GM19395 (cell line): ENCODE measurements around the gene PDE11A.
A peak's percentile ranks its signal among the peaks of the same experiment; 100 is the strongest.
"Not testable (repeated sequence)": the region's sequence is repeated elsewhere in the genome, so short reads cannot be mapped to it uniquely, and the experiment has no call there.

Experiments used
- ATAC-seq: cut with Tn5 transposase; IDR thresholded peaks from one replicate; pipeline ENCODE4 v1.9.1; 2021; ENCODE audit warnings: mild to moderate bottlenecking, moderate library complexity; ENCODE audit not compliant: unreplicated experiment

The PDE11A gene

DNA sequence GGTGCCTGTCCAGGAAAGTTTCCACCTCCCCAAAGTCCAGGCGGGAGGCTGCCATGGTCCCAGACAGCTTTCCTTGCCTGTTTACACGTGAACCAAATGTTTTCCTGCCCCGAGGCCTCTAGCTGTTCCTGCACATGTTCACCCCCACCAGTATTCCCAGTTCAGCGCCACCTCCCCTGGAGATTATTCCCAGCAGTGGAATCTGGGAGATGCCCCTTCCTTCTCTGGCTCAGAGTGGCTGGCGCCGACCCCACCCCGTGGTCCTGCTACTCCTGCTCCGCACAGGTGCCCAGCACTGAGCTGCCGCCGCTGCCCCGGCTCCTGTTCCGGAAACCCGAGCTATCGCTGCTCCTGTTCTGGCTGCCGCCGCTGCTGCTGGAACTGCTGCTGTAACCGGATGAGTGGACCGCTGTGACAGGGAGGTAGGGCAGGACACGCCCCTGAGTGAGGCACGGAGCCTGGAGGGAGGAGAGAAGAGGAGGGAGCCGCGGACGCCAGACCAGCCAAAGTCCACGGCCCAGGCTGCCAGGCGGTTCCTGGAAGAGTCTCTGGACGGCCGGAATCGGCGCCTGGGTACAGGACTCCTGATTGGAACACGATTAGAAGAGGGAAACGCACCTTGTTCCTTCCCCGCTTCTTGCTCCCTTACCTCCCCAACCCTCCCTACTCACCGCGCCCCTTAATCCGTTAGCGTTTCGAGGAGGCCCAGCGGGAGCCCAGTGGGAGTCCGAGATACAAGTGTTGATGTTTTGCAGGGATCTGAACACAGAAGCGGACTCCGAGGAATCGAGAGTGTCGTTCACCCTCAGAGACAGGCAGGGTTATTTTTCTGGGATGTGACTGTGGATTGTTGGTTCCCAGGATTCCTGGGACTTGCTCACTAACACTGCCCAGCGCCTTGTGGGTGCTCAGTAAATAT lies at the start of gene PDE11A:
TSS of gene PDE11A (minus strand) at position 395 of the 919 bp plus-strand sequence. CDS start at position 55, 340 bp downstream.
- no peak for ATAC-seq

GRCh38 chr2:178119179-178119922 lies 46.8 kb upstream of the PDE11A start:
- ATAC-seq, result no peak

GRCh38 chr2:178117725-178118124 lies 45.1 kb upstream of the PDE11A start:
- no peak for ATAC-seq

- ATAC-seq, result no peak
Observed at GRCh38 chr2:178115271-178115670, 42.7 kb upstream of the PDE11A start.

- peak; percentile 53 for ATAC-seq
Observed at GRCh38 chr2:178114462-178114861, 41.9 kb upstream of the PDE11A start.

DNA sequence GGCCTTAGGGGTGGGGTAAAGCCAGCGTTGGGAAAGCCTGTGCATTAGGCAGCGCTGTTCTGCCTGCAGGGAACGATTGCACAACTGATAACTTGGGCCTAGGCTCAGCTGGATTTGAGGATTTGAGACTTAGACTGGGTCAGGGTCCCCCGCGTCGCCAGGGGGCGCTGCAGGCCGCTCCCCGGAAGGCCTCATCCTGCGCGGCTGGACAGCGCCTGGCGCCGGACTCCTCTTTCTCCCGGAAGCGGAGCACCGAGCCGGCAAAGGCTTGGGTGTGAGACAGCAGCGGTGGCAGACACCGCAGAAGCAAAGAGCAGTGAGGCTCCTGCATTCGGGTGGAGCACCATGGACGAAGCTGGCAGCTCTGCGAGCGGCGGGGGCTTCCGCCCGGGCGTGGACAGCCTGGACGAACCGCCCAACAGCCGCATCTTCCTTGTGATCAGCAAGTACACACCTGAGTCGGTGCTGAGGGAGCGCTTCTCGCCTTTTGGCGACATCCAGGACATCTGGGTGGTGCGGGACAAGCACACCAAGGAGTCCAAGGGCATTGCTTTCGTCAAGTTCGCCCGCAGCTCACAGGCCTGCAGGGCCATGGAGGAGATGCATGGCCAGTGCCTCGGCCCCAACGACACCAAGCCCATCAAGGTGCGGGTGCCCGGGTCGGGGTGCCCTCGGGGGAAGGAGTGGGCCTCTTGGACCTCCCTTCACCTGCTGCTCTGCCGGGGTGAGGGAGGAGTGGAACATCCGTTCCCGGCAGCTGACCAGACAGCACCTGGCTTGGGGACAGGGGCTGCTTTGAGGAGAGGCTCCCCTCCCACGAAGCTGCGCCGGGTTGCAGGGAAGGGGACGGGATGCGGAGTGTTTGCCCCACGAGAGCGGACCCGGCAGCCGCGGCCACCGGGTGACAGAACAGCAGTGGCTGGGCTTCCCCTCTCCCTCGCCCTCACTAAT lies 39.9 kb upstream of the PDE11A start, which contains the start of gene RBM45:
TSS of gene RBM45 (plus strand) at position 236 of the 951 bp plus-strand sequence. CDS start at position 346, 110 bp downstream.
- peak; percentile 89 for ATAC-seq

DNA sequence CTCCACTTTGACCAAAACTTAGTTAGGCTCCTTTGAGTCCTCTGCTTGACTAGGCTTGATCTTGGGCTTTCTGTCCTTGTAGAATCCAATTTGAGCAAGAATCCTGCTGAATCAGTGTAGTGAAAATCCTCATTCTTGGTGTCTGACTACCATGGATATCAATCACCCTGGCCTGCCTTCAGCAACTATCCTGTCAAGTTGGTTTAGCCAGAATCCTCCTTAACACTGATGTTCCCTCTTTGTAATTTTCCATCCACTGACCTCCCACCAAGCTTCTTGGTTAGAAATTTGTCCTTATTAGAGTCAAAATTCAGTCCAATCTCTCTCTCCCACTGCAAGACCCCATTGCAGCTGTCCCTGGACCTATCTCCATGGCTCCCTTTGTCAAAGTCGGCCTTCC lies 39.2 kb upstream of the PDE11A start:
- ATAC-seq, result peak; percentile 0

DNA sequence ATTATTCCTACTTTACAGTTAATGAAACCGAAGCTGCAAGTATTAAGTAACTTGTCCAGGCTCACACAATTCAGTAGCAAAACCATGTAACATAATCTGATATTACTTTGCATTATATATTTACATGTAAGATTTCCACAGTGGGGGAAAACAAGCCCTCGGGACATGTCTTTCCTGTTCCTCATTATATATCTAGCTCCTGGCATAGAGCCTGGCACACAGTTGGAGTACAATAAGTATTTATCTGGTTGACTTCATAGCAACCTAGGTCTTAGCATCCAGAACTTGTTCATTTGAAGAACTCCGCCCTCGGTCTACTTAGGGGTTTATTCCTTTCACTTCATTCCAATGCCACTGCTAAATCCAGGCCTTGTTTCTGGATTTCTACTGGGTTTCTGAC lies 38.1 kb upstream of the PDE11A start:
- no peak for ATAC-seq

DNA sequence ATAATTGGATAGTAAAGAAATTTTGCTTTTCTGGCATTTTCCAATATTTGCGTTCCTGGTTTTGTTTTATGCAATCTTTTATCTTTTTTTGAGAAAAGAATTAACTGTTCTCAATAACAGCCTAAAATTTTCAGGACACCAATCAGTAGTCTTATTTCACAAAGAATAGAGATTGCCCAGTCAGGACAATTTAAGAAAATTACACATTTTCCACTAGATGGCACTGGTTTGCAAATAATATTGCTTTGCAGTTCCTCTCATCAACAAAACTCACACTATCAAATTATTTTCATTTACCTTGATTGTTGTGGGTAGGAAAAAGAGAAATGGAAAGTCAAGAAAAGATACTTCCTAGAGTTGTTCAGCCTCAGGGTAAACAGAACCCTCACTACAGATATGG lies 37.2 kb upstream of the PDE11A start:
- peak; percentile 17 for ATAC-seq

DNA sequence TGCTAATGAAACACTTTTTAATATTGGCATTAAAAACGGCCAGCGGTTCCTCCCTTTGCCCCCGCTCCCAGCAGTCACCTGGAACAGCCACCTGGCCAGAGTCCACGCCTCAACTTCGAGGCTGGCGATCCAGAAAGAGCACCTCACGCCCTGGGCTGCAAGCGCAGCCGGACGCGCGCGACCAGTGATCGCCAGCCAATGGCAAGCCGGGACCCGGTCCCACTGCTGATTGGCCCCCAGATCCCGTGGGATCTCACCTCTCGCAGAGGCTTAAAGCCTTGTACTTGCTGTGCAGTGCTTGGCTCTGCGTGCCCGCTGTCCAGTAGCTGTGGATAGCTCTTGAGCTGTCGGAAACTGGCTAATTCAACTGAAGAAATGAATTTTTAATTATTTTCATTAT lies 35.6 kb upstream of the PDE11A start:
- ATAC-seq, result no peak

DNA sequence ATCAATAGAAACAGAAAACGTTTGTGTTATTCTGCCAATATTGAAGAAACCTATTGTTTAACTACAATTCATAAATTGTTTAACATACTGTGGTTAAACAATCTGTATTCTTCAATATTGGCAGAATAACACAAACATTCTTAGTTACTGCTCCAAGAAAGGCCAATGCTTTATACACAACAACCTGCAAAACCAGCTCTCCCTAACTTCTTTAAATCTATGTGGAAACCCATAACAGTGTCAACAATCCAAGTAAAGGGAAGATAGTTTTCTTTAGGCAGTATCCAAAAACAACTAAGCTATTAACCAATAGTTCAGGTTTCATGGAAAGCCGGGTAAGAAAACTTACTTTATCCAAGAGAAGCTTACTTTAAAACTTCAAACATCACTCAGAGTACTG lies 33.5 kb upstream of the PDE11A start:
- ATAC-seq, result no peak

- ATAC-seq, result no peak
Observed at GRCh38 chr2:178105566-178105965, 33.0 kb upstream of the PDE11A start.

DNA sequence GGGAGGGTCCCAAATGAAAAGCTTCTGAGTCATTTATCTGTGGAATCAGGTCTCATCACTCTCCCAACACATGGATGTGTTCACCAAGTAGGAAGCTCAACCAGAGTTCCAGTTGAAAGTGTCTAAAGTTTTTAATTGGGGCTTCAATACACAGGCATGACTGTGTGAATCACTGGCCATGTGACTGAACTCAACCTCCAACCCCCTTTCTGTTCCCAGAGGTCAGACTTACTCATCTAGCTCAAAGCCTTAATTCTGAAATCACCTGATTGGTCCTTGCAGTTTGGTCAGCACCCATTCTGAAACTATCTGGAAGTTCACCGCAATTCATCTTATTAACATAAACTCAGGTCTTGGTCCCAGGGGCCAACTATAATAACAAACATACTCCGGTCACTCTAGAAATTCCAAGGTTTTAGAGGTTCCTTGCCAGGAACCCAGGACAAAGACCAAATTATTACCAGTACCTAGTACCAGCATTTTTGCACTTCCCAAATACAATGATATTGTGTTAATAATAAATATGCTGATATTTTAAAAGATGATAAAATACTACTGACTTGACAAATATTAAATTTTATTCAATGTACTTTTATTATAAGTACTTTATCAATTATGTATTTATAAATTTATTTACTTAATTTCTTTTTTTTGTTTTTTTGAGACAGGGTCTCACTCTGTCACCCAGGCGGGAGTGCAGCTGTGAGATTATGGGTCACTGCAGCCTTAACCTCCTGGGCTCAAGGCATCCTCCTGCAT lies 28.9 kb upstream of the PDE11A start:
- ATAC-seq, result no peak

GRCh38 chr2:178093471-178093870 lies 20.9 kb upstream of the PDE11A start:
- ATAC-seq, result no peak

- no peak for ATAC-seq
Observed at GRCh38 chr2:178088774-178089270, 16.2 kb upstream of the PDE11A start.

DNA sequence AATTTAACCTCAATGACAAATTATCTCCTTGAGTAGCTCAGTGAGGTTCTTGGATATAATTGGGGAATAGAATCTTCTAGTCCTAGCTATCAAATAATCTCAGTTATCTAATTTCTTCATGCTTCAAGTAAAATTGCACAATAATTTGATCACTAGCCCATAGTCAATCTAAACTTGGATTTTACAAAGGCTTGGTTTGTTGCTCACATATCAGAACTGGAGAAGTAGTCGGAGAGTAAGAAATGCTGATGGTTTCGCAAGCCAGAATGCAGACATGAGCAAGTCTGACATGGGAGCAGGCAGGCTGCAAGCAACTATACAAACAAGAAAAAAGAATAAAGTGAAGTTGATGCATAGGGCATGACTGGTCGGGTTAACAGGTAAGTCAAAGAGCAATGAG lies 11.7 kb upstream of the PDE11A start:
- no peak for ATAC-seq

GRCh38 chr2:178082408-178083045 lies 9.9 kb upstream of the PDE11A start:
- ATAC-seq, result no peak

DNA sequence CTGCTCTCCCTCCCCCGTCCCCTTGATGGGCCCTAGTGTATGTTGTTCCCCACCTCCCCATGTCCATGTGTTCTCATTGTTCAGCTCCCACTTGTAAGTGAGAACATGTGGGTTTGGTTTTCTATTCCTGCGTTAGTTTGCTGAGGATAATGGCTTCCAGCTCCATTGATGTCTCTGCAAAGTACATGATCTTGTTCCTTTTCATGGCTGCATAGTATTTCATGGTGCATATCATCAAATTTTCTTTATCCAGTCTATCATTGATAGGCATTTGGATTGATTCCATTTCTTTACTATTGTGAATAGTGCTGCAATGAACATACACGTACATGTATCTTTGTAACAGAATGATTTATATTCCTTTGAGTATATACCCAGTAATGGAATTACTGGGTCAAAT lies 6.7 kb upstream of the PDE11A start:
- ATAC-seq, result not testable (repeated sequence)

GRCh38 chr2:178076130-178076529 lies 3.6 kb upstream of the PDE11A start:
- no peak for ATAC-seq
